Natural killer cell (primary cell): Measurements from ENCODE around the gene LRP1B. TPM values are rescaled to one million over a fixed set of nuclear protein-coding genes. Genes with fewer than 3 reads are reported as not detected.

Source experiments
- ATAC-seq, 3 donors: fragments of 150-1000 bp in 2 of 3; fragments of 200-7000 bp in 1 of 3; cut with Tn5 transposase; 1 replicate in 1 of 3; 2 replicates in 2 of 3; pipeline ENCODE4 v1.10.0; 2021; ENCODE audit warnings: mild to moderate bottlenecking in 2 of 3, moderate library complexity in 2 of 3
- DNase-seq, 2 donors: peaks; one replicate each; pipeline versions ENCODE4 v3.0.0 to v3.0.0-alpha.2; 2013 to 2021; ENCODE audit warnings: mixed read lengths in 1 of 2
- H3K27ac ChIP-seq: one replicate; pipeline ENCODE4 v1.5.1; 2013; ENCODE audit warnings: mild to moderate bottlenecking, low read length
- H3K27me3 ChIP-seq: one replicate; pipeline ENCODE4 v1.6.1; 2013; ENCODE audit warnings: low read length; ENCODE audit not compliant: control insufficient read depth, insufficient read depth
- H3K36me3 ChIP-seq: one replicate; pipeline ENCODE4 v1.6.1; 2013; ENCODE audit warnings: low read length; ENCODE audit not compliant: control insufficient read depth, insufficient read depth
- H3K4me1 ChIP-seq: one replicate; pipeline ENCODE4 v1.6.1; 2013; ENCODE audit warnings: low read length; ENCODE audit not compliant: control insufficient read depth, insufficient read depth
- H3K4me3 ChIP-seq: one replicate; pipeline ENCODE4 v1.5.1; 2013; ENCODE audit warnings: low read length
- H3K9me3 ChIP-seq: one replicate; pipeline ENCODE4 v1.6.1; 2013; ENCODE audit warnings: low read length; ENCODE audit not compliant: control insufficient read depth, insufficient read depth
- H3K27ac Mint-ChIP-seq, 2 donors: one replicate each; pipeline ENCODE4 v1.8.0; 2022; ENCODE audit warnings: mild to moderate bottlenecking in 2 of 2, mixed read lengths in 2 of 2, moderate library complexity in 1 of 2
- H3K27me3 Mint-ChIP-seq, 2 donors: one replicate each; pipeline ENCODE4 v1.8.0; 2022; ENCODE audit warnings: low read depth in 2 of 2, mixed read lengths in 2 of 2
- H3K36me3 Mint-ChIP-seq: one replicate; pipeline ENCODE4 v1.8.0; 2022; ENCODE audit warnings: mixed read lengths
- H3K4me1 Mint-ChIP-seq, 2 donors: one replicate each; pipeline ENCODE4 v1.8.0; 2022; ENCODE audit warnings: mixed read lengths in 2 of 2
- H3K4me3 Mint-ChIP-seq: one replicate; pipeline ENCODE4 v1.8.0; 2022; ENCODE audit warnings: mild to moderate bottlenecking, moderate library complexity, mixed read lengths
- H3K9me3 Mint-ChIP-seq, 2 donors: one replicate each; pipeline ENCODE4 v1.8.0; 2022; ENCODE audit warnings: mixed read lengths in 2 of 2
- WGBS: methylation state at CpG from one replicate; pipeline ENCODE4 v1.1.7; 2013; ENCODE audit warnings: missing lambda C conversion rate; ENCODE audit not compliant: insufficient coverage; 5-methylcytosine and 5-hydroxymethylcytosine counted together
- intact Hi-C: fragments of 100-400 bp; cut with micrococcal nuclease; formaldehyde crosslinking; loops from one replicate; pipeline ENCODE4 v1.14.2; 2022
- total RNA-seq, 4 donors: library from RNA; stranded (reverse); fragments of 120-200 nt in 1 of 4; gene quantifications; one replicate each; pipeline versions ENCODE4 v1.2.3 to v1.2.4, GENCODE V29; 2013 to 2022
- TF ChIP-seq, protein P1 (sequence below): fragments of 200-600 bp; IDR thresholded peaks from one replicate; pipeline ENCODE4 v1.8.0; 2022; ENCODE audit warnings: antibody characterized with exemption

The LRP1B gene
- total RNA-seq, 3 donors from 2014 or later (not counting 1 experiment from before 2014, with no cell fraction given), result 0.05 TPM; not detected in 2

GRCh38 chr2:141496810-141497209 is 634.0 kb downstream of the LRP1B start:
- Histone ChIP-seq H3K4me1 (no peaks in the 10 kb centered on the region), H3K27me3 (no peaks in the 10 kb centered on the region), H3K9me3 (no peaks in the 10 kb centered on the region), H3K4me3 (no peak overlapping the region), H3K27ac (no peak overlapping the region), H3K36me3 (no peaks in the 10 kb centered on the region)
- no peaks in the 10 kb centered on the region for H3K27me3 Mint-ChIP-seq
- 47% methylated on average over 2 of the region's 2 CpGs for WGBS
- no peak for DNase-seq
- TF ChIP-seq, protein P1, sequence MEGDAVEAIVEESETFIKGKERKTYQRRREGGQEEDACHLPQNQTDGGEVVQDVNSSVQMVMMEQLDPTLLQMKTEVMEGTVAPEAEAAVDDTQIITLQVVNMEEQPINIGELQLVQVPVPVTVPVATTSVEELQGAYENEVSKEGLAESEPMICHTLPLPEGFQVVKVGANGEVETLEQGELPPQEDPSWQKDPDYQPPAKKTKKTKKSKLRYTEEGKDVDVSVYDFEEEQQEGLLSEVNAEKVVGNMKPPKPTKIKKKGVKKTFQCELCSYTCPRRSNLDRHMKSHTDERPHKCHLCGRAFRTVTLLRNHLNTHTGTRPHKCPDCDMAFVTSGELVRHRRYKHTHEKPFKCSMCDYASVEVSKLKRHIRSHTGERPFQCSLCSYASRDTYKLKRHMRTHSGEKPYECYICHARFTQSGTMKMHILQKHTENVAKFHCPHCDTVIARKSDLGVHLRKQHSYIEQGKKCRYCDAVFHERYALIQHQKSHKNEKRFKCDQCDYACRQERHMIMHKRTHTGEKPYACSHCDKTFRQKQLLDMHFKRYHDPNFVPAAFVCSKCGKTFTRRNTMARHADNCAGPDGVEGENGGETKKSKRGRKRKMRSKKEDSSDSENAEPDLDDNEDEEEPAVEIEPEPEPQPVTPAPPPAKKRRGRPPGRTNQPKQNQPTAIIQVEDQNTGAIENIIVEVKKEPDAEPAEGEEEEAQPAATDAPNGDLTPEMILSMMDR, result no peak
- peaks cover 0 to 10% of the 10 kb centered on the region in 2 donors for H3K9me3 Mint-ChIP-seq
- H3K4me1 Mint-ChIP-seq, result peaks cover 16 to 22% of the 10 kb centered on the region in 2 donors
- no peak overlapping the region for H3K4me3 Mint-ChIP-seq
- peak overlapping the region in 1 of 2 donors; percentile 15 for H3K27ac Mint-ChIP-seq
- no peaks in the 10 kb centered on the region for H3K36me3 Mint-ChIP-seq
- intact Hi-C loops, result no loop called here
- no peak for ATAC-seq

- Mint-ChIP-seq H3K36me3 (no peaks in the 10 kb centered on the region), H3K9me3 (peaks cover 2 to 3% of the 10 kb centered on the region in 2 donors), H3K27me3 (no peaks in the 10 kb centered on the region), H3K4me3 (no peak overlapping the region), H3K4me1 (peaks cover 12 to 16% of the 10 kb centered on the region in 2 donors), H3K27ac (no peak overlapping the region)
- DNase-seq (no peak), ATAC-seq (no peak)
- Histone ChIP-seq H3K4me3 (no peak overlapping the region), H3K27ac (no peak overlapping the region), H3K36me3 (no peaks in the 10 kb centered on the region), H3K9me3 (no peaks in the 10 kb centered on the region), H3K27me3 (no peaks in the 10 kb centered on the region), H3K4me1 (no peaks in the 10 kb centered on the region)
- intact Hi-C loops, result no loop called here
- TF ChIP-seq, protein P1, result no peak
- 85% methylated on average over 1 of the region's 1 CpG for WGBS
These were observed 636.9 kb downstream of the LRP1B start for GRCh38 chr2:141493936-141494335.

- Mint-ChIP-seq H3K27ac (no peak overlapping the region), H3K36me3 (no peaks in the 10 kb centered on the region), H3K4me1 (peaks cover 5 to 12% of the 10 kb centered on the region in 2 donors), H3K9me3 (peaks cover 2 to 3% of the 10 kb centered on the region in 2 donors), H3K27me3 (no peaks in the 10 kb centered on the region), H3K4me3 (no peak overlapping the region)
- no peaks in the 10 kb centered on the region for H3K4me1 ChIP-seq
- H3K9me3 ChIP-seq, result no peaks in the 10 kb centered on the region
- ATAC-seq (no peak), DNase-seq (no peak)
- H3K27me3 ChIP-seq, result no peaks in the 10 kb centered on the region
- no CpG with 5 or more reads among the region's 3 CpGs for WGBS
- intact Hi-C loops, result no loop called here
- TF ChIP-seq, protein P1, result no peak
- H3K4me3 ChIP-seq, result no peak overlapping the region
- no peak overlapping the region for H3K27ac ChIP-seq
- no peaks in the 10 kb centered on the region for H3K36me3 ChIP-seq
These were observed 638.0 kb downstream of the LRP1B start for GRCh38 chr2:141492816-141493215.

GRCh38 chr2:141490886-141491285 is 639.9 kb downstream of the LRP1B start:
- Mint-ChIP-seq H3K9me3 (peaks cover 4 to 8% of the 10 kb centered on the region in 2 donors), H3K4me1 (no peaks in the 10 kb centered on the region), H3K36me3 (no peaks in the 10 kb centered on the region), H3K27ac (no peak overlapping the region), H3K27me3 (no peaks in the 10 kb centered on the region), H3K4me3 (no peak overlapping the region)
- Histone ChIP-seq H3K9me3 (no peaks in the 10 kb centered on the region), H3K36me3 (no peaks in the 10 kb centered on the region), H3K27ac (no peak overlapping the region), H3K4me1 (no peaks in the 10 kb centered on the region), H3K27me3 (no peaks in the 10 kb centered on the region), H3K4me3 (no peak overlapping the region)
- no peak for ATAC-seq
- intact Hi-C loops, result no loop called here
- no CpG with 5 or more reads among the region's 1 CpG for WGBS
- TF ChIP-seq, protein P1, result no peak
- no peak for DNase-seq
